ENCODE results near the gene EPRS1.

The EPRS1 gene

GRCh38 chr1:220038640-220039039 is 7.7 kb downstream of the EPRS1 start:
- no peak for DNase-seq (ENCODE audit: low spot score)

GRCh38 chr1:220037810-220038209 is 8.5 kb downstream of the EPRS1 start:
- DNase-seq (ENCODE audit: low spot score) = peak; percentile 49

- no peak for DNase-seq (ENCODE audit: low spot score)
Measured at GRCh38 chr1:220032911-220033310, 13.4 kb downstream of the EPRS1 start.

- no peak for DNase-seq (ENCODE audit: low spot score)
Measured at GRCh38 chr1:220031287-220031686, 15.0 kb downstream of the EPRS1 start.

- DNase-seq (ENCODE audit: low spot score) = no peak
Measured at GRCh38 chr1:220028346-220028895, 17.9 kb downstream of the EPRS1 start.

- no peak for DNase-seq (ENCODE audit: low spot score)
Measured at GRCh38 chr1:220019071-220019470, 27.2 kb downstream of the EPRS1 start.

GRCh38 chr1:220013497-220013896 is 32.8 kb downstream of the EPRS1 start:
- no peak for DNase-seq (ENCODE audit: low spot score)

- peak; percentile 17 for DNase-seq (ENCODE audit: low spot score)
Measured at GRCh38 chr1:220012259-220012658, 34.0 kb downstream of the EPRS1 start.

- DNase-seq (ENCODE audit: low spot score) = no peak
Measured at GRCh38 chr1:220011620-220012019, 34.7 kb downstream of the EPRS1 start.

- DNase-seq (ENCODE audit: low spot score) = no peak
Measured at GRCh38 chr1:220007438-220007837, 38.9 kb downstream of the EPRS1 start.

- no peak for DNase-seq (ENCODE audit: low spot score)
Measured at GRCh38 chr1:220005489-220005888, 40.8 kb downstream of the EPRS1 start.

GRCh38 chr1:220003610-220004299 is 42.5 kb downstream of the EPRS1 start:
- no peak for DNase-seq (ENCODE audit: low spot score)

GRCh38 chr1:220003015-220003414 is 43.3 kb downstream of the EPRS1 start:
- DNase-seq (ENCODE audit: low spot score) = no peak

GRCh38 chr1:220001095-220001501 is 45.2 kb downstream of the EPRS1 start:
- no peak for DNase-seq (ENCODE audit: low spot score)

- DNase-seq (ENCODE audit: low spot score) = no peak
Measured at GRCh38 chr1:219999821-220000220, 46.5 kb downstream of the EPRS1 start.

Measured in NAMALWA (cell line).